Left ventricle myocardium inferior (tissue), 1 donor: ENCODE data around the gene MTMR6. TPM values are rescaled to one million over a fixed set of nuclear protein-coding genes. Genes with fewer than 3 reads are reported as not detected.

Source experiments
- DNase-seq: peaks from one replicate; pipeline ENCODE4 v3.0.0-alpha.2; 2020
- H3K27ac ChIP-seq: fragments of 200-600 bp; replicated peaks from 2 replicates; pipeline ENCODE4 v1.8.0; 2021
- H3K27me3 ChIP-seq: fragments of 200-600 bp; 2 replicates; pipeline ENCODE4 v1.8.0; 2021; ENCODE audit warnings: low read depth
- H3K36me3 ChIP-seq: fragments of 200-600 bp; 2 replicates; pipeline ENCODE4 v1.8.0; 2021
- H3K4me1 ChIP-seq: fragments of 200-600 bp; 2 replicates; pipeline ENCODE4 v1.8.0; 2021
- H3K4me3 ChIP-seq: fragments of 200-600 bp; 2 replicates; pipeline ENCODE4 v1.8.0; 2021; ENCODE audit warnings: mild to moderate bottlenecking, moderate library complexity
- H3K9me3 ChIP-seq: fragments of 200-600 bp; replicated peaks from 2 replicates; pipeline ENCODE4 v1.8.0; 2021
- intact Hi-C: fragments of 100-400 bp; cut with micrococcal nuclease; formaldehyde crosslinking; loops from one replicate; pipeline ENCODE4 v1.11.0; 2022
- total RNA-seq: library from RNA; stranded (reverse); fragmentation: NEBNext Ultra II Directional; extraction: Animal tissue kit (Norgen Biotek cat#: 25700); gene quantifications from one replicate; pipeline ENCODE4 v1.2.1, GENCODE V29; 2021
- TF ChIP-seq, protein P1 (sequence below): fragments of 200-600 bp; IDR thresholded peaks from 2 replicates; pipeline ENCODE4 v1.8.0; 2021; ENCODE audit warnings: antibody characterized with exemption, mild to moderate bottlenecking, borderline replicate concordance
- donor health status: DM: no; HTN: yes; CAD: no; lungs with severe emphysema.

The MTMR6 gene
- total RNA-seq, 1 donor from 2014 or later = 17.4 TPM

DNA sequence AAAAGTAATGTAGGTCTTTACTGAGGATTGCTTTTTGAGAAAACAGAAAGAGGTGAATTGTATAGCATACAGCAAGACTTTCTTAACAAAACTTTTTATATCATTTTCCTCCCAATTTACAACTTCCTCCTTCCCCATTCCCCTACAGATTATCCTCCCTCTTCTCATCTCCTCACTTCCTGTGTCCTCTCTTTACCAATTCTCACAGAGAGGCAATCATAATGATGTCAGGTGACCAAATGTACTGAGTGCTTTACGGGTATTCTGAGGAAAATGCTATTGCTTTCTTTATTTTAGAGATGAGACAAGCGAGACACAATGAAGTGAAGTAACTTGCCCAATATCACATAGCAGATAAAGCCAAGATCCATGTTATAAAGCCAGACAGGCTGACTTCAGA lies 1.7 kb upstream of the MTMR6 start:
- intact Hi-C loops = no loop called here
- no peak for DNase-seq
- TF ChIP-seq, protein P1, sequence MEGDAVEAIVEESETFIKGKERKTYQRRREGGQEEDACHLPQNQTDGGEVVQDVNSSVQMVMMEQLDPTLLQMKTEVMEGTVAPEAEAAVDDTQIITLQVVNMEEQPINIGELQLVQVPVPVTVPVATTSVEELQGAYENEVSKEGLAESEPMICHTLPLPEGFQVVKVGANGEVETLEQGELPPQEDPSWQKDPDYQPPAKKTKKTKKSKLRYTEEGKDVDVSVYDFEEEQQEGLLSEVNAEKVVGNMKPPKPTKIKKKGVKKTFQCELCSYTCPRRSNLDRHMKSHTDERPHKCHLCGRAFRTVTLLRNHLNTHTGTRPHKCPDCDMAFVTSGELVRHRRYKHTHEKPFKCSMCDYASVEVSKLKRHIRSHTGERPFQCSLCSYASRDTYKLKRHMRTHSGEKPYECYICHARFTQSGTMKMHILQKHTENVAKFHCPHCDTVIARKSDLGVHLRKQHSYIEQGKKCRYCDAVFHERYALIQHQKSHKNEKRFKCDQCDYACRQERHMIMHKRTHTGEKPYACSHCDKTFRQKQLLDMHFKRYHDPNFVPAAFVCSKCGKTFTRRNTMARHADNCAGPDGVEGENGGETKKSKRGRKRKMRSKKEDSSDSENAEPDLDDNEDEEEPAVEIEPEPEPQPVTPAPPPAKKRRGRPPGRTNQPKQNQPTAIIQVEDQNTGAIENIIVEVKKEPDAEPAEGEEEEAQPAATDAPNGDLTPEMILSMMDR = no peak
- H3K36me3 ChIP-seq = no peaks in the 10 kb centered on the region
- H3K4me3 ChIP-seq = no peak overlapping the region
- H3K27ac ChIP-seq = no peak overlapping the region
- H3K4me1 ChIP-seq = peaks cover 34% of the 10 kb centered on the region
- no peaks in the 10 kb centered on the region for H3K9me3 ChIP-seq
- peaks cover 8% of the 10 kb centered on the region for H3K27me3 ChIP-seq

DNA sequence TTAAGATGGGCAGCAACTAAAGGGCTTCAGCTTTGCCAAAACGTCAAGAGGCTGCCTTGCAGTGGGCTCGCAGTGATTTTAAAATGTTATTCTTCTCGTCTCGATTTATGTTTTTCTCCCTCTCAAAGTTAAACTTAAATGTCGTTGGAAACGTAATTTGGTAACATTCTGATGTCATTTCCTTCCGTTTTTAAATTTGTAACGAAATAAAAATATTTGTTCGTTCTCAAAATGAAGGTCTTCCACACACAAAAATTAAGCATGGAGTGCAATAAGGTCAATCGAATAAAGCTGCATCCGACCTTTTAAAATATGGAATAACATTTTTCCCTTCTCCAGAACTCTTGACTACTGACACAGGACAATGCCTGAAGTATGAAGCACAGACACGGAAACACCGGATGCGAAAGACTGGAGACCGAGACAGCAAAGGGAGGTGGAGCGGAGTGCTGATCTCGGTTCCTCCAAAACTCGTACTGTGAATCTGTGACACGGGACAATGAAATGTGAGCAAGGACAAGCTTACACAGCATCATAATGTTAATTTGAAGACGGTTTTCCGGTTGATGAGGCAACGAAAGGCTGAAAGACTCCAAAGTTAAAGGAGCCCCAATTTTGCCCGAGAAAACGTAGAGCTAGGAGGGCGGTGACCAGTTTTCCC lies 850 bp downstream of the MTMR6 start:
- DNase-seq = no peak
- Histone ChIP-seq H3K4me1 (peaks cover 43% of the 10 kb centered on the region), H3K9me3 (no peaks in the 10 kb centered on the region), H3K4me3 (peak overlapping the region; percentile 97), H3K36me3 (no peaks in the 10 kb centered on the region), H3K27ac (peak overlapping the region; percentile 91), H3K27me3 (no peaks in the 10 kb centered on the region)
- intact Hi-C loops = no loop called here
- TF ChIP-seq, protein P1 = no peak

DNA sequence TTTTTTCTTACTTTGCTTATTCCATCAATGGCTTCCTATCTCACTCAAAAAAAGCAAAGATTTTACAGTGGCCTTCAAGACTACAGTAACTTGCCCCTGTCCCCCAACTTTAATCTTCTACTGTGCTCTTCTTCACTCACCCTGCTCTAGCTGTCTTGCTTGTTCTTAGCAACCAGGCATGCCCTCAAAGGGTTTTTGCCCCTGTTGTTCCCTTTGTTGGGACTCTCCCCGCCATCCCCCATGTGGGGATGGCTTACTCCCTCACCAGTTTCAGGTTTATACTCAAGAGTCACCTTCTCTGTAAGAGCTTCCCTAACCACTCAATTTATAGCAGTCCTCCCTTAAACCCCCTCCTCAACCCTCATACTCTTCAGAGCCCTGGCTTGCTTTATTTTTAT lies 5.4 kb downstream of the MTMR6 start:
- H3K27ac ChIP-seq = no peak overlapping the region
- no peak for DNase-seq
- no peak overlapping the region for H3K4me3 ChIP-seq
- intact Hi-C loops = no loop called here
- H3K4me1 ChIP-seq = peaks cover 38% of the 10 kb centered on the region
- no peaks in the 10 kb centered on the region for H3K36me3 ChIP-seq
- H3K27me3 ChIP-seq = no peaks in the 10 kb centered on the region
- H3K9me3 ChIP-seq = no peaks in the 10 kb centered on the region
- TF ChIP-seq, protein P1 = no peak

DNA sequence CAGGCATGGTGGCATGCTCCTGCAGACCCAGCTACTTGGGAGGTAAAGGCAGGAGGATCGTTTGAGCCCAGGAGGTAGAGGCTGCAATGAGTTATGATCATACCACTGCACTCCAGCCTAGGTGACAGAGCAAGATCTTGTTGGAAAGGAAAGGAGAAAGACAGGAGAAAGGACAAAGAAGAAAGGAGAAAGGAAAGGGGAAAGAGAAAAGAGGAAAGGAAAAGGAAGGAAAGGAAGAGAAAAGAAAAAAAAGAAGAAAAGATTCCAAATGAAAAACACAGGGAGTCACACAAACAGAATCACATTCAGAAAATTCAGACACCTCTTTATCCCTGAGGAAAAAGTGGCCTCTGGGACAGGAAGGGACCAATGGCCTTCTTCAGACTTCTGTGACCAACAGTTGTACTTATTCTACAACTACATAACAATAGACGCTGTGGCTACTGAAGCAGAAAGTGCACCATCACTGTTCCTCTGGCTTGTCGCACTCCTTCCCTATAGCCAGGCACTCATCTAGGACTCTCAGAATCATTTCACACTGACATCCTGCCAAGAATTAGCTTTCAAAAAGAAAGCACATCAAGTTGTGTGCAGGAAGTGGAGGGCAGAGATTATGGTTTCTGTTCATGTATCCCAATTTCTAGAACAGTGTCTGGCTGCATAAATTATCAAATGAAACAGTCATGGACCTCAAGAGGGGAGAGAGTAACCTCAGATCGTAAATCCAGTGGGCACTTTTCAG lies 5.9 kb downstream of the MTMR6 start:
- no peak for DNase-seq
- peak overlapping the region; percentile 13 for H3K27ac ChIP-seq
- TF ChIP-seq, protein P1 = no peak
- H3K4me3 ChIP-seq = no peak overlapping the region
- H3K4me1 ChIP-seq = peaks cover 33% of the 10 kb centered on the region
- intact Hi-C loops = no loop called here
- H3K36me3 ChIP-seq = no peaks in the 10 kb centered on the region
- no peaks in the 10 kb centered on the region for H3K27me3 ChIP-seq
- H3K9me3 ChIP-seq = no peaks in the 10 kb centered on the region

DNA sequence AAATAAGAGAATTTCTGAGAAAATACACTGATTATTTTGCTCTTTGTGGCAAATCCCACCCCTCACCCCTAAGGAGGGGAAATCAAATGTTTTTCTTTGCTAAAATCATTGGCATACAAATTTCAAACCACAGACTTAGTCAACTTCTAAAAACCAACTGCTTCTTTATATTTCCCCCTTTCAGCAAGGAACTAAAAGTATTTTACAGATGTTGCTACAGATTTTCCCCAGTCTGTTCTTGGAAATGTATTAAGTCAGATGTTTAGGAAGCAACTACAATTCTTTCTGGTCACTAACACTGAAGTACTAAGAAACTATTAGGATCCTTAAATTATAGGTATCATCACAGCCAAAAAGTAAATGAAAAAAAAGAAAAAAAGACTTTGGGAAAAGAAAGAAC lies 6.9 kb downstream of the MTMR6 start:
- TF ChIP-seq, protein P1 = no peak
- Histone ChIP-seq H3K36me3 (no peaks in the 10 kb centered on the region), H3K9me3 (no peaks in the 10 kb centered on the region), H3K27me3 (no peaks in the 10 kb centered on the region), H3K4me1 (peaks cover 23% of the 10 kb centered on the region), H3K4me3 (no peak overlapping the region), H3K27ac (no peak overlapping the region)
- DNase-seq = no peak
- intact Hi-C loops = no loop called here
